Loucy (cell line): Measurements from ENCODE around the gene GPR75.
"Not testable (repeated sequence)": the region's sequence is repeated elsewhere in the genome, so short reads cannot be mapped to it uniquely, and the experiment has no call there.

Experiments used
- H2AFZ ChIP-seq: fragments of 200-600 bp; sonication (generic); 2 replicates; pipeline ENCODE4 v1.6.0; 2016; ENCODE audit warnings: antibody characterized with exemption, mild to moderate bottlenecking, low read length, moderate library complexity
- H3F3A ChIP-seq: fragments of 200-600 bp; 2 replicates; pipeline ENCODE4 v1.6.0; 2016; ENCODE audit warnings: antibody characterized with exemption, low read depth, mild to moderate bottlenecking
- H3K27me3 ChIP-seq: fragments of 200-600 bp; sonication (generic); 2 replicates; pipeline ENCODE4 v1.6.1; 2014; ENCODE audit warnings: low read length, mild to moderate bottlenecking; ENCODE audit not compliant: insufficient read depth, poor library complexity, severe bottlenecking
- H3K36me3 ChIP-seq: fragments of 200-600 bp; sonication (generic); 2 replicates; pipeline ENCODE4 v1.6.1; 2016; ENCODE audit warnings: low read length; ENCODE audit not compliant: insufficient read depth
- H3K4me1 ChIP-seq: fragments of 200-600 bp; sonication (generic); 2 replicates; pipeline ENCODE4 v1.5.1; 2014; ENCODE audit warnings: low read length, mild to moderate bottlenecking; ENCODE audit not compliant: insufficient read depth, poor library complexity, severe bottlenecking
- H3K4me2 ChIP-seq: fragments of 200-600 bp; sonication (generic); 2 replicates; pipeline ENCODE4 v1.6.0; 2014; ENCODE audit warnings: antibody characterized with exemption, low read length, low read depth, mild to moderate bottlenecking; ENCODE audit not compliant: poor library complexity, severe bottlenecking
- H3K4me3 ChIP-seq: fragments of 200-600 bp; sonication (generic); 2 replicates; pipeline ENCODE4 v1.5.1; 2014; ENCODE audit warnings: low read length, mild to moderate bottlenecking, mixed read lengths; ENCODE audit not compliant: poor library complexity, severe bottlenecking
- H3K79me2 ChIP-seq: fragments of 200-600 bp; sonication (generic); 2 replicates; pipeline ENCODE4 v1.6.1; 2014; ENCODE audit warnings: low read length; ENCODE audit not compliant: insufficient read depth
- H3K9ac ChIP-seq: fragments of 200-600 bp; sonication (generic); 2 replicates; pipeline ENCODE4 v1.6.0; 2014; ENCODE audit warnings: mild to moderate bottlenecking, low read depth, low read length, moderate library complexity; ENCODE audit not compliant: poor library complexity, severe bottlenecking
- H3K9me2 ChIP-seq: fragments of 200-600 bp; sonication (generic); replicated peaks from 2 replicates; pipeline ENCODE4 v1.6.1; 2016; ENCODE audit warnings: low read depth, low read length, mixed read lengths
- H3K9me3 ChIP-seq: fragments of 200-600 bp; sonication (generic); 2 replicates; pipeline ENCODE4 v1.6.1; 2014; ENCODE audit warnings: mild to moderate bottlenecking, antibody characterized with exemption, low read length, low read depth; ENCODE audit not compliant: insufficient read depth
- H4K20me1 ChIP-seq: fragments of 200-600 bp; sonication (generic); 2 replicates; pipeline ENCODE4 v1.6.0; 2014; ENCODE audit warnings: antibody characterized with exemption, low read length, mild to moderate bottlenecking; ENCODE audit not compliant: insufficient read depth, poor library complexity, severe bottlenecking
- EZH2phosphoT487 ChIP-seq: fragments of 200-600 bp; IDR thresholded peaks from 2 replicates; pipeline ENCODE4 v1.6.1; 2018; ENCODE audit warnings: antibody characterized with exemption, mild to moderate bottlenecking, moderate library complexity, borderline replicate concordance
- TF ChIP-seq, protein P1 (sequence below): fragments of 200-600 bp; sonication (generic); conservative IDR thresholded peaks from 2 replicates; pipeline ENCODE4 v1.5.1; 2014; ENCODE audit warnings: mild to moderate bottlenecking, antibody characterized with exemption, low read length

The GPR75 gene

GRCh38 chr2:53854678-53855077 lies 5.1 kb downstream of the GPR75 start:
- no peaks in the 10 kb centered on the region for H4K20me1 ChIP-seq
- H3K4me3 ChIP-seq = no peak overlapping the region
- no peaks in the 10 kb centered on the region for H3K4me1 ChIP-seq

DNA sequence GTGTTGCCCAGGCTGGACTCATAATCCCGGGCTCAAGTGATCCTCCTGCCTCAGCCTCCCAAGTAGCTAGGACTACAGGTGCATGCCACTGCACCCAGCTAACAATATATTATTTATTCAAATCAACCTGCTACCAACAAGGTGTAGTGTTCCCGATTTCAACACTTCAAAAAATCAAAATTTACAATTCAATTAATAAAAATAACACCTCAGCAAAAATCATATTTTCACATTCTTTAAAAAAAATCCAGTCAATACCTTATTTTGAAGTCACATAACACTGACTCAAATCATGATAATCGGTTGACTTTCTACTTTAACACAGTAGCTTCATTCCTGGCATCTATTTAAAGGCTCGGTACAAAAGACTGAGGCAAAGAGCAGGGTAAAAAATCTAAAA lies 7.2 kb downstream of the GPR75 start:
- no peaks in the 10 kb centered on the region for H3K9me2 ChIP-seq
- no peaks in the 10 kb centered on the region for H3F3A ChIP-seq
- no peaks in the 10 kb centered on the region for H3K9me3 ChIP-seq
- no peaks in the 10 kb centered on the region for H3K79me2 ChIP-seq
- no peaks in the 10 kb centered on the region for H4K20me1 ChIP-seq
- no peak overlapping the region for H3K4me3 ChIP-seq
- H2AFZ ChIP-seq = no peak overlapping the region
- H3K4me2 ChIP-seq = no peak overlapping the region
- no peaks in the 10 kb centered on the region for H3K27me3 ChIP-seq
- TF ChIP-seq EZH2phosphoT487 = no peak
- TF ChIP-seq, protein P1, sequence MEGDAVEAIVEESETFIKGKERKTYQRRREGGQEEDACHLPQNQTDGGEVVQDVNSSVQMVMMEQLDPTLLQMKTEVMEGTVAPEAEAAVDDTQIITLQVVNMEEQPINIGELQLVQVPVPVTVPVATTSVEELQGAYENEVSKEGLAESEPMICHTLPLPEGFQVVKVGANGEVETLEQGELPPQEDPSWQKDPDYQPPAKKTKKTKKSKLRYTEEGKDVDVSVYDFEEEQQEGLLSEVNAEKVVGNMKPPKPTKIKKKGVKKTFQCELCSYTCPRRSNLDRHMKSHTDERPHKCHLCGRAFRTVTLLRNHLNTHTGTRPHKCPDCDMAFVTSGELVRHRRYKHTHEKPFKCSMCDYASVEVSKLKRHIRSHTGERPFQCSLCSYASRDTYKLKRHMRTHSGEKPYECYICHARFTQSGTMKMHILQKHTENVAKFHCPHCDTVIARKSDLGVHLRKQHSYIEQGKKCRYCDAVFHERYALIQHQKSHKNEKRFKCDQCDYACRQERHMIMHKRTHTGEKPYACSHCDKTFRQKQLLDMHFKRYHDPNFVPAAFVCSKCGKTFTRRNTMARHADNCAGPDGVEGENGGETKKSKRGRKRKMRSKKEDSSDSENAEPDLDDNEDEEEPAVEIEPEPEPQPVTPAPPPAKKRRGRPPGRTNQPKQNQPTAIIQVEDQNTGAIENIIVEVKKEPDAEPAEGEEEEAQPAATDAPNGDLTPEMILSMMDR = no peak
- H3K36me3 ChIP-seq = no peaks in the 10 kb centered on the region
- H3K9ac ChIP-seq = no peak overlapping the region
- no peaks in the 10 kb centered on the region for H3K4me1 ChIP-seq

More at GRCh38 chr2:53854678-53855077, 5.1 kb downstream of the GPR75 start:
- no peaks in the 10 kb centered on the region for H3K36me3 ChIP-seq
- H3K27me3 ChIP-seq = no peaks in the 10 kb centered on the region
- no peaks in the 10 kb centered on the region for H3K9me2 ChIP-seq
- no peaks in the 10 kb centered on the region for H3K79me2 ChIP-seq
- TF ChIP-seq EZH2phosphoT487 = no peak
- TF ChIP-seq, protein P1 = no peak
- no peaks in the 10 kb centered on the region for H3K9me3 ChIP-seq
- no peaks in the 10 kb centered on the region for H3F3A ChIP-seq
- no peak overlapping the region for H3K4me2 ChIP-seq
- no peak overlapping the region for H2AFZ ChIP-seq
- no peak overlapping the region for H3K9ac ChIP-seq

DNA sequence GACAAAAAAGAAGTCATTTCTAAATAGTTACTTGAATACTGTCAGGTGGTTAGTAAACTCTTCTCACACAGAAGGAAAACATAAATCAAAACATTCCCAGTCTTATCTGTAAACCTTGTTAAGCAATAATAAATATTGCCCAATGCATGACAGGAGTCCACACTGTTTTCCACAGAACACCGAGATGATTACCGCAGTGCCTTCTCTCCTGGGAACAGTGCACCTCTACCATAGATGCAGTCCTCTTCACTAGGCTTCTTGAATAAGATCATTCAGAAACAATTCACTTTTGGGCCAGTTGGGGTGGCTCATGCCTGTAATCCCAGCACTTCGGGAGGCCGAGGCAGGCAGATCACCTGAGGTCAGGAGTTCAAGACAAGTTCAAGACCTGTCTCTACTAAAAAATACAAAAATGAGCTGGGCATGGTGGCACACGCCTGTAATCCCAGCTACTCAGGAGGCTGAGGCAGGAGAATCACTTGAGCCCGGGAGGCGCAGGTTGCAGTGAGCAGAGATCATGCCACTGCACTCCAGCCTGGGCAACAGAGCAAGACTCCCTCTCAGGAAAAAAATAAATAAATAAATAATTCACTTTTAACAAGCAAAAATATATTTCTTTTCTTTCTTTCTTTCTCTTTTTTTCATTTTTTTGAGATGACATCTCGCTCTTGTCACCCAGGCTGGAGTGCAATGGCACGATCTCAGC lies 8.6 kb downstream of the GPR75 start:
- not testable (repeated sequence) for H2AFZ ChIP-seq, H3K4me3 ChIP-seq, H3K27me3 ChIP-seq, H3K4me2 ChIP-seq, H4K20me1 ChIP-seq, H3K9me2 ChIP-seq, H3K9me3 ChIP-seq, H3K79me2 ChIP-seq, H3K36me3 ChIP-seq, H3K9ac ChIP-seq, H3F3A ChIP-seq, H3K4me1 ChIP-seq

GRCh38 chr2:53848062-53848461 lies 11.7 kb downstream of the GPR75 start:
- no peak overlapping the region for H3K9ac ChIP-seq
- H3K9me3 ChIP-seq = no peaks in the 10 kb centered on the region
- H4K20me1 ChIP-seq = no peaks in the 10 kb centered on the region
- no peak overlapping the region for H2AFZ ChIP-seq
- no peaks in the 10 kb centered on the region for H3K36me3 ChIP-seq
- H3K4me1 ChIP-seq = peaks cover 4% of the 10 kb centered on the region
- H3K4me3 ChIP-seq = no peak overlapping the region
- no peaks in the 10 kb centered on the region for H3K27me3 ChIP-seq
- no peaks in the 10 kb centered on the region for H3F3A ChIP-seq
- H3K9me2 ChIP-seq = no peaks in the 10 kb centered on the region
- no peaks in the 10 kb centered on the region for H3K79me2 ChIP-seq
- TF ChIP-seq, protein P1 = no peak
- no peak for TF ChIP-seq EZH2phosphoT487
- H3K4me2 ChIP-seq = no peak overlapping the region
